Measurements from ENCODE around the gene SF3B3. TPM values are rescaled to one million over a fixed set of nuclear protein-coding genes. Genes with fewer than 3 reads are reported as not detected.
A peak's percentile ranks its signal among the peaks of the same experiment; 100 is the strongest.

The SF3B3 gene
- total and polyA plus RNA-seq, 2 donors = 120 to 121 TPM

DNA sequence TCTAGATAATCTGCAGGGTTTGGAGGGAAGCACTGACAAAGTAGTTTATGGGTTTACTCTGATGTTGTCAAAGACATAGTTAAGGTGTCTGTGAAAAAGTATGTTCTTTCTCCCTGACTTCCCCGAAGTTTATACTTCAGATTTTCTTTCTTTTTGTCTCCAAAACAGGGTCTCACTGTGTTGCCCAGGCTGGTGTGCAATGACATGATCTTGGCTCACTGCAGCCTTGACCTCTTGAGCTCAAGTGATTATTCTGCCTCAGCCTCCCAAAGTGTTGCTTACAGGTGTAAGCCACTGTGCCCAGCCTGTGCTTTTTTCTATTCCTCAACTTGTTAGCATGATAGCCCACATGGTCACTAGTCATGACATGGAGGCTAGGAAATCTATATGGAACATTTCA is 20.9 kb downstream of the SF3B3 start:
- Histone ChIP-seq H3K4me1 (ENCODE audit: control insufficient read depth in 2 of 2, insufficient read depth in 2 of 2, low read length in 2 of 2) (no peaks in the 10 kb centered on the region), H3K27ac (ENCODE audit: low read depth in 1 of 2, low read length in 1 of 2) (no peak overlapping the region), H3K9me3 (ENCODE audit: control insufficient read depth in 2 of 2, insufficient read depth in 1 of 2, low read length in 1 of 2) (no peaks in the 10 kb centered on the region), H3K27me3 (ENCODE audit: control insufficient read depth in 2 of 2, insufficient read depth in 1 of 2, low read length in 1 of 2) (no peaks in the 10 kb centered on the region), H3K36me3 (ENCODE audit: control insufficient read depth in 2 of 2, insufficient read depth in 2 of 2, low read length in 1 of 2) (peaks cover 67 to 96% of the 10 kb centered on the region in 2 donors), H3K4me3 (ENCODE audit: low read length in 2 of 2) (no peak overlapping the region)
- no peak for DNase-seq (ENCODE audit: low read depth in 6 of 9, low spot score in 9 of 9)
- 94% methylated on average over 1 of the region's 1 CpG for WGBS

DNA sequence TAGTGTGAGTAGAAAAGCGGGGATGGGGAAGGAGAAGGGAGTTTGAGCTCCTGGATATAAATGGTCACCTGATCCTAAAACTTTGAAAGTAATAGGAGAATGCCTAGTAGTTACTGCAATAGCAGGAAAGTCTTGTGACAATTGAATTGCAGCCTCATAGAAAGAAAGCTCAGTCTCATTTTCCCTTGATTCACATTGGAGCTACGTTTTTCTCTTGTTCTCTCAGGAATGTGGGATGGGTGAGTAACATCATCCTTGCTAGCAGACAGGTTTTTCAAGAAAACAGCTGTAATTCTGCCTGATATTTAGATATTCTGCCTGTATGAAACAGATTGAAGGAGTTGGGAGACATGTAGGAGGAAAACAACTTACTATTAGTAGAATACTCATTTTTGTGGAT is 25.3 kb downstream of the SF3B3 start:
- H3K36me3 ChIP-seq (ENCODE audit: control insufficient read depth in 2 of 2, insufficient read depth in 2 of 2, low read length in 1 of 2) = peaks cover 67 to 95% of the 10 kb centered on the region in 2 donors
- H3K27me3 ChIP-seq (ENCODE audit: control insufficient read depth in 2 of 2, insufficient read depth in 1 of 2, low read length in 1 of 2) = no peaks in the 10 kb centered on the region
- H3K27ac ChIP-seq (ENCODE audit: low read depth in 1 of 2, low read length in 1 of 2) = no peak overlapping the region
- H3K9me3 ChIP-seq (ENCODE audit: control insufficient read depth in 2 of 2, insufficient read depth in 1 of 2, low read length in 1 of 2) = no peaks in the 10 kb centered on the region
- WGBS = 96% methylated on average over 2 of the region's 2 CpGs
- H3K4me3 ChIP-seq (ENCODE audit: low read length in 2 of 2) = no peak overlapping the region
- H3K4me1 ChIP-seq (ENCODE audit: control insufficient read depth in 2 of 2, insufficient read depth in 2 of 2, low read length in 2 of 2) = no peaks in the 10 kb centered on the region
- DNase-seq (ENCODE audit: low read depth in 6 of 9, low spot score in 9 of 9) = no peak

GRCh38 chr16:70550082-70550481 is 26.5 kb downstream of the SF3B3 start:
- no peaks in the 10 kb centered on the region for H3K4me1 ChIP-seq (ENCODE audit: control insufficient read depth in 2 of 2, insufficient read depth in 2 of 2, low read length in 2 of 2)
- peaks cover 67 to 95% of the 10 kb centered on the region in 2 donors for H3K36me3 ChIP-seq (ENCODE audit: control insufficient read depth in 2 of 2, insufficient read depth in 2 of 2, low read length in 1 of 2)
- 0% methylated on average over 1 of the region's 1 CpG for WGBS
- H3K27me3 ChIP-seq (ENCODE audit: control insufficient read depth in 2 of 2, insufficient read depth in 1 of 2, low read length in 1 of 2) = no peaks in the 10 kb centered on the region
- H3K9me3 ChIP-seq (ENCODE audit: control insufficient read depth in 2 of 2, insufficient read depth in 1 of 2, low read length in 1 of 2) = no peaks in the 10 kb centered on the region
- H3K27ac ChIP-seq (ENCODE audit: low read depth in 1 of 2, low read length in 1 of 2) = no peak overlapping the region
- H3K4me3 ChIP-seq (ENCODE audit: low read length in 2 of 2) = no peak overlapping the region
- no peak for DNase-seq (ENCODE audit: low read depth in 6 of 9, low spot score in 9 of 9)

DNA sequence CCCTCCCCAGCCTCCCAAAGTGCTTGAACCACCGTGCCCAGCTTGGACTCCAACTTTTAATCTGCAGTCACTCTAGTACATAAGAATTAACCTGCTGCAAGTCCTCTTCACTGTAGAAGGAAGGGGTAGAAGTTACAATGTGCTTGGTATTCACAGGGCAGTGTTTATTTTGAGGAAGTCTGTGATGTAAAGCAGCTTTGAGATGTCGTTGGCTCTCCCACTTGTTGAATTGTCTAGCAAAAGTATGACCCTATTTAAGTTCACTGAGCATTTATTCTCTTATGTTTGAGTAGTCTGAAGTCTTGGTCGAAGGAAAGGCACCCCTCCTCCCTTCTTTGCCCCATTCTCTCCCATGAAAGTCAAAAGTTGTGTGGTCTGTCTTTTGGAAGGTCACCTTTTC is 28.2 kb downstream of the SF3B3 start:
- H3K27ac ChIP-seq (ENCODE audit: low read depth in 1 of 2, low read length in 1 of 2) = no peak overlapping the region
- no peak overlapping the region for H3K4me3 ChIP-seq (ENCODE audit: low read length in 2 of 2)
- H3K9me3 ChIP-seq (ENCODE audit: control insufficient read depth in 2 of 2, insufficient read depth in 1 of 2, low read length in 1 of 2) = no peaks in the 10 kb centered on the region
- WGBS = 95% methylated on average over 3 of the region's 3 CpGs
- no peaks in the 10 kb centered on the region for H3K27me3 ChIP-seq (ENCODE audit: control insufficient read depth in 2 of 2, insufficient read depth in 1 of 2, low read length in 1 of 2)
- DNase-seq (ENCODE audit: low read depth in 6 of 9, low spot score in 9 of 9) = no peak
- no peaks in the 10 kb centered on the region for H3K4me1 ChIP-seq (ENCODE audit: control insufficient read depth in 2 of 2, insufficient read depth in 2 of 2, low read length in 2 of 2)
- H3K36me3 ChIP-seq (ENCODE audit: control insufficient read depth in 2 of 2, insufficient read depth in 2 of 2, low read length in 1 of 2) = peaks cover 69 to 96% of the 10 kb centered on the region in 2 donors

- Histone ChIP-seq H3K4me3 (ENCODE audit: low read length in 2 of 2) (no peak overlapping the region), H3K9me3 (ENCODE audit: control insufficient read depth in 2 of 2, insufficient read depth in 1 of 2, low read length in 1 of 2) (no peaks in the 10 kb centered on the region), H3K27me3 (ENCODE audit: control insufficient read depth in 2 of 2, insufficient read depth in 1 of 2, low read length in 1 of 2) (no peaks in the 10 kb centered on the region), H3K36me3 (ENCODE audit: control insufficient read depth in 2 of 2, insufficient read depth in 2 of 2, low read length in 1 of 2) (peaks cover 72 to 97% of the 10 kb centered on the region in 2 donors), H3K27ac (ENCODE audit: low read depth in 1 of 2, low read length in 1 of 2) (no peak overlapping the region), H3K4me1 (ENCODE audit: control insufficient read depth in 2 of 2, insufficient read depth in 2 of 2, low read length in 2 of 2) (no peaks in the 10 kb centered on the region)
- DNase-seq (ENCODE audit: low read depth in 6 of 9, low spot score in 9 of 9) = no peak
- 98% methylated on average over 8 of the region's 8 CpGs for WGBS
Observed at GRCh38 chr16:70552675-70553074, 29.1 kb downstream of the SF3B3 start.

DNA sequence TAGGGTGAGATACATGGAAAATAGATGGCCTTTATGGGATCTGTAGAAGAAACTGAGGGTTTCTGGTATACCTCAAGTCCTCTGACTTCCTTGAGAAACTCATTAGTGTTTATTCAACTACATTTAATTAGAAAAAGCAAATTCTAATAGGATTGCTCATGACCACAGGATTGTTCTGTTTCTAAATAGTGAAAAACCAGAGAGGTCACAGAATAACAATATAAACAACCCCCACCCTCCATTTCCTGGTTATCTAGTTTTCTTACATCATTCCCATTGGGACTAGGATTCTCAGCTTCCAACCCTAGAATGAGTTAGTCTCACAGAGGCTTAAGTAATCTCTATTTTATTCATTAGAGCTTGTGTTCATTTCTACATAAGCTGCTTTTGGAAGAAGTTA is 30.0 kb downstream of the SF3B3 start:
- no peak overlapping the region for H3K27ac ChIP-seq (ENCODE audit: low read depth in 1 of 2, low read length in 1 of 2)

DNA sequence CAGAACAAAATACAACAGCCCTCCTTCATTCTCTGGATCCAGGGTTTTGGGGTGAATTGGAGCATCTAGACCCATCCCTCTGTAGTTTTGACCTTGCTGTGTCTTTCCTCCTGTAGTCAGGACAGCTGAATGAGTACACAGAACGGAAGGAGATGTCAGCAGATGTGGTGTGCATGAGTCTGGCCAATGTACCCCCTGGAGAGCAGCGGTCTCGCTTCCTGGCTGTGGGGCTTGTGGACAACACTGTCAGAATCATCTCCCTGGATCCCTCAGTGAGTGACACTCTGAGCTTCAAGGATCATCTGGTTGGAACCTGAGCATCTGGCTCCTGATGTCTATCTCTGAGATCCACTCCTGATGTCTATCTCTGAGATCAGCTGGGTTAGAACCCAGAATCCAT is 32.4 kb downstream of the SF3B3 start:
- no peak overlapping the region for H3K4me3 ChIP-seq (ENCODE audit: low read length in 2 of 2)
- H3K9me3 ChIP-seq (ENCODE audit: control insufficient read depth in 2 of 2, insufficient read depth in 1 of 2, low read length in 1 of 2) = no peaks in the 10 kb centered on the region
- 99% methylated on average over 3 of the region's 3 CpGs for WGBS
- no peak overlapping the region for H3K27ac ChIP-seq (ENCODE audit: low read depth in 1 of 2, low read length in 1 of 2)
- H3K27me3 ChIP-seq (ENCODE audit: control insufficient read depth in 2 of 2, insufficient read depth in 1 of 2, low read length in 1 of 2) = no peaks in the 10 kb centered on the region
- H3K4me1 ChIP-seq (ENCODE audit: control insufficient read depth in 2 of 2, insufficient read depth in 2 of 2, low read length in 2 of 2) = no peaks in the 10 kb centered on the region
- peaks cover 73 to 99% of the 10 kb centered on the region in 2 donors for H3K36me3 ChIP-seq (ENCODE audit: control insufficient read depth in 2 of 2, insufficient read depth in 2 of 2, low read length in 1 of 2)
- no peak for DNase-seq (ENCODE audit: low read depth in 6 of 9, low spot score in 9 of 9)

More for the DNA sequence above, 30.0 kb downstream of the SF3B3 start:
- DNase-seq (ENCODE audit: low read depth in 6 of 9, low spot score in 9 of 9) = no peak
- Histone ChIP-seq H3K36me3 (ENCODE audit: control insufficient read depth in 2 of 2, insufficient read depth in 2 of 2, low read length in 1 of 2) (peaks cover 69 to 98% of the 10 kb centered on the region in 2 donors), H3K4me1 (ENCODE audit: control insufficient read depth in 2 of 2, insufficient read depth in 2 of 2, low read length in 2 of 2) (no peaks in the 10 kb centered on the region), H3K27me3 (ENCODE audit: control insufficient read depth in 2 of 2, insufficient read depth in 1 of 2, low read length in 1 of 2) (no peaks in the 10 kb centered on the region), H3K9me3 (ENCODE audit: control insufficient read depth in 2 of 2, insufficient read depth in 1 of 2, low read length in 1 of 2) (no peaks in the 10 kb centered on the region), H3K4me3 (ENCODE audit: low read length in 2 of 2) (no peak overlapping the region)

DNA sequence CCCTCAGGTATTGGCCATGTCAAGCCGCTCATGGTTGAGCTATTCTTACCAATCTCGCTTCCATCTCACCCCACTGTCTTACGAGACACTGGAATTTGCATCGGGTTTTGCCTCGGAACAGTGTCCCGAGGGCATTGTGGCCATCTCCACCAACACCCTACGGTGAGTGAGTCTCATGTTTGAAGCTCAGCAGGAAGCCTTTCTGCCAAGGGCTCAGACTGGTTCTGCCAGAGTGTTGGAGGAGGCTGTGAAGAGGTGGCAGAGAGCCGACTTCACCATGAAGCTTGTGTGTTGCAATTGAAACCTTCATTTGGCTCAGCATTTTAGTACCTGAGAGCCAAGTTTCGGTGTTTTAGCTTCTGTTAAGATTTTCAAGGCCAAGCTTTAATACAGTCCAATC is 38.0 kb downstream of the SF3B3 start:
- peak overlapping the region in 1 of 2 donors; percentile 6 for H3K27ac ChIP-seq (ENCODE audit: low read depth in 1 of 2, low read length in 1 of 2)
- H3K27me3 ChIP-seq (ENCODE audit: control insufficient read depth in 2 of 2, insufficient read depth in 1 of 2, low read length in 1 of 2) = no peaks in the 10 kb centered on the region
- H3K4me3 ChIP-seq (ENCODE audit: low read length in 2 of 2) = no peak overlapping the region
- H3K4me1 ChIP-seq (ENCODE audit: control insufficient read depth in 2 of 2, insufficient read depth in 2 of 2, low read length in 2 of 2) = no peaks in the 10 kb centered on the region
- H3K9me3 ChIP-seq (ENCODE audit: control insufficient read depth in 2 of 2, insufficient read depth in 1 of 2, low read length in 1 of 2) = no peaks in the 10 kb centered on the region
- WGBS = 96% methylated on average over 9 of the region's 9 CpGs
- H3K36me3 ChIP-seq (ENCODE audit: control insufficient read depth in 2 of 2, insufficient read depth in 2 of 2, low read length in 1 of 2) = peaks cover 86 to 99% of the 10 kb centered on the region in 2 donors
- no peak for DNase-seq (ENCODE audit: low read depth in 6 of 9, low spot score in 9 of 9)

DNA sequence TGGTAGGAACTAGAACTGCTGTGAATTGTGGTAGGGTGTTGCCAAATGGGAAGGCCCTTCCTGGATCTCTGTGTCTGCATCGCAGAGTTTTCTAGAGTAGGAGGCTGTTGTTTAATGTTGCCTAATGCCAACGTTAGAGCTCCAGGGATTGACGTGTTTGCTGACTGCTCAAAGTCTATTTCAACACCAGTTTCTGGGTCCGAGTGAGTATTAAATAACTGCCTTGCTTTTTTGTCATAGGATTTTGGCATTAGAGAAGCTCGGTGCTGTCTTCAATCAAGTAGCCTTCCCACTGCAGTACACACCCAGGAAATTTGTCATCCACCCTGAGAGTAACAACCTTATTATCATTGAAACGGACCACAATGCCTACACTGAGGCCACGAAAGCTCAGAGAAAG is 40.0 kb downstream of the SF3B3 start:
- no peak overlapping the region for H3K27ac ChIP-seq (ENCODE audit: low read depth in 1 of 2, low read length in 1 of 2)
- H3K9me3 ChIP-seq (ENCODE audit: control insufficient read depth in 2 of 2, insufficient read depth in 1 of 2, low read length in 1 of 2) = no peaks in the 10 kb centered on the region
- peaks cover 93 to 97% of the 10 kb centered on the region in 2 donors for H3K36me3 ChIP-seq (ENCODE audit: control insufficient read depth in 2 of 2, insufficient read depth in 2 of 2, low read length in 1 of 2)
- no peak for DNase-seq (ENCODE audit: low read depth in 6 of 9, low spot score in 9 of 9)
- WGBS = 96% methylated on average over 7 of the region's 7 CpGs
- no peak overlapping the region for H3K4me3 ChIP-seq (ENCODE audit: low read length in 2 of 2)
- H3K27me3 ChIP-seq (ENCODE audit: control insufficient read depth in 2 of 2, insufficient read depth in 1 of 2, low read length in 1 of 2) = no peaks in the 10 kb centered on the region
- no peaks in the 10 kb centered on the region for H3K4me1 ChIP-seq (ENCODE audit: control insufficient read depth in 2 of 2, insufficient read depth in 2 of 2, low read length in 2 of 2)

DNA sequence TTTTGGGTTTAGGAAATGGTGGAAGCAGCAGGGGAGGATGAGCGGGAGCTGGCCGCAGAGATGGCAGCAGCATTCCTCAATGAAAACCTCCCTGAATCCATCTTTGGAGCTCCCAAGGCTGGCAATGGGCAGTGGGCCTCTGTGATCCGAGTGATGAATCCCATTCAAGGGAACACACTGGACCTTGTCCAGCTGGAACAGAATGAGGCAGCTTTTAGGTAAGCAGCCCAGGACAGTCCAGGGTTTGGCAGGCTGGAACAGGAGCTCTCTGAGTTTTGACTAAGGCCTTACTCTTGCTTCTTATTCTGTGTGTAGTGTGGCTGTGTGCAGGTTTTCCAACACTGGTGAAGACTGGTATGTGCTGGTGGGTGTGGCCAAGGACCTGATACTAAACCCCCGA is 41.4 kb downstream of the SF3B3 start:
- H3K9me3 ChIP-seq (ENCODE audit: control insufficient read depth in 2 of 2, insufficient read depth in 1 of 2, low read length in 1 of 2) = no peaks in the 10 kb centered on the region
- no peak overlapping the region for H3K4me3 ChIP-seq (ENCODE audit: low read length in 2 of 2)
- DNase-seq (ENCODE audit: low read depth in 6 of 9, low spot score in 9 of 9) = no peak
- peaks cover 94 to 97% of the 10 kb centered on the region in 2 donors for H3K36me3 ChIP-seq (ENCODE audit: control insufficient read depth in 2 of 2, insufficient read depth in 2 of 2, low read length in 1 of 2)
- H3K27ac ChIP-seq (ENCODE audit: low read depth in 1 of 2, low read length in 1 of 2) = no peak overlapping the region
- no peaks in the 10 kb centered on the region for H3K27me3 ChIP-seq (ENCODE audit: control insufficient read depth in 2 of 2, insufficient read depth in 1 of 2, low read length in 1 of 2)
- WGBS = 95% methylated on average over 4 of the region's 4 CpGs
- H3K4me1 ChIP-seq (ENCODE audit: control insufficient read depth in 2 of 2, insufficient read depth in 2 of 2, low read length in 2 of 2) = no peaks in the 10 kb centered on the region
